Psoas muscle (tissue), 8 donors: ENCODE measurements around the gene RBMS3. TPM values are rescaled to one million over a fixed set of nuclear protein-coding genes. Genes with fewer than 3 reads are reported as not detected.

Experiments used
- ATAC-seq, 4 donors: fragments of 200-7000 bp; cut with Tn5 transposase; one replicate each; pipeline ENCODE4 v1.9.1; 2020; ENCODE audit warnings: moderate library complexity in 3 of 4, mild to moderate bottlenecking in 2 of 4
- DNase-seq, 2 donors: peaks; one replicate each; pipeline ENCODE4 v3.0.0-alpha.2; 2020
- H3K27ac ChIP-seq: fragments of 200-600 bp; one replicate; pipeline ENCODE4 v1.8.0; 2022
- H3K27me3 ChIP-seq, 3 donors: fragments of 200-600 bp in 1 of 3; one replicate each; pipeline versions ENCODE4 v1.6.1 to v1.8.0; 2013 to 2022; ENCODE audit warnings: low read length in 2 of 3, mild to moderate bottlenecking in 2 of 3, moderate library complexity in 1 of 3; ENCODE audit not compliant: insufficient read depth in 3 of 3
- H3K36me3 ChIP-seq, 2 donors: fragments of 200-600 bp in 1 of 2; one replicate each; pipeline versions ENCODE4 v1.6.1 to v1.8.0; 2013 to 2022; ENCODE audit warnings: low read depth in 1 of 2, mild to moderate bottlenecking in 1 of 2, moderate library complexity in 1 of 2; ENCODE audit not compliant: insufficient read depth in 1 of 2
- H3K4me1 ChIP-seq: fragments of 200-600 bp; one replicate; pipeline ENCODE4 v1.8.0; 2022
- H3K4me3 ChIP-seq: fragments of 200-600 bp; one replicate; pipeline ENCODE4 v1.8.0; 2022; ENCODE audit warnings: mild to moderate bottlenecking
- H3K9me3 ChIP-seq: fragments of 200-600 bp; one replicate; pipeline ENCODE4 v1.8.0; 2022
- WGBS, 3 donors: extraction: QIAGEN DNeasy Blood & Tissue Kit; methylation state at CpG; one replicate each; pipeline versions ENCODE4 v1.1.6 to v1.1.7; 2013; 5-methylcytosine and 5-hydroxymethylcytosine counted together
- intact Hi-C, 2 donors: fragments of 100-400 bp; cut with DNase I; formaldehyde crosslinking; loops; one replicate each; pipeline versions ENCODE4 v1.11.0 to v1.14.2; 2022
- polyA plus RNA-seq, 3 donors: library from polyadenylated mRNA; stranded (reverse); fragments of 200-250 nt; gene quantifications; one replicate each; pipeline ENCODE4 v1.2.3, GENCODE V29; 2013
- total RNA-seq, 4 donors: library from RNA; stranded (reverse); fragmentation: NEBNext Ultra II Directional in 2 of 4; extraction: Animal tissue kit (Norgen Biotek cat#: 25700) in 2 of 4; gene quantifications; one replicate each; pipeline versions ENCODE4 v1.2.1 to v1.2.4, GENCODE V29; 2021 to 2023
- TF ChIP-seq, protein P1 (sequence below): fragments of 200-600 bp; IDR thresholded peaks from one replicate; pipeline ENCODE4 v1.8.0; 2022; ENCODE audit warnings: antibody characterized with exemption
- donor health status: healthy with polysubstance abuse.
- donor health status: DM: no; HTN: no; CAD: no; lungs with moderate emphysema.
- donor health status: Bipolar disorder and iron deficiency.
- donor health status: healthy.
- donor health status: DM: yes; HTN: yes; CAD: no.
- donor health status: DM: no; HTN: no; CAD: no.
- donor health status: DM: no; HTN: no; CAD: no.
- donor health status: DM: yes; HTN: yes; CAD: no.

Gene RBMS3
- total and polyA plus RNA-seq, 7 donors, result 3.8 to 34.5 (median 23.5) TPM

DNA sequence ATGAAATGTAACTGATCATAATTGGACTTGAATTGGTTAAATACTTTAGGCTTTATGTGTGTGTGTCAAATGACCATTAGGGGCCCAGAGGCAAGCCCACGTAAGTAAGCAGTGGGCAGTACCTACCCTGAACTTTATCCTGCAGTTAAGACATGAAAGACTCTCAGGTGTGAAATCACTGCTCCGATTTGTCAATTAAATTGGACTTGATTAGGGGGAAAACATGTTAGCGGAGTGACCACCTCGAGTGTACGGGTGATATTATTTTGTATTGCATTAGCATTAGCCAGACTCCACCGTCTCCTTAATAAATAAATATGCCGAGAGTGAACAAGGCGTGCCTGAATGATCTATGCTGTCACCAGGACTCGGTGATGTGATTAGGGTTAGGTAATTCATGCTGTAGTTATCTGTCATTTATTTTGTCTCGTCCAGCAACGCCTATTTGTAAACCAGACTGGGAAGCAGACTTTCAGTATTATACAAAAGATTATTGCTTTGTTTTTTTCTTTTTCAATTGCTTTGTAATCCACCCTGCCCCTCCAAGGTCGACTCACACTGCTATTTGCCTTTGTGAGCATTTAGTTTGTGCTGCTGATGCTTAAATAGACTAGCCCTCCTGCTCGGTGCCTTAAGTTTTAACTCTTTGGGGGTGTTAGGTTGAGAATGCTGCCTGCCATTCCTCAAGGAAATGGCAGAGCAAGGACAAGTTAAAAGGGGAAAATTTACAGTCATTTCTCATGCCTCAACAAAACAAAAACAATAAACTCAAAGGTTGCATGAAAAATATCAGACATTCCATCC is 1.8 kb downstream of the RBMS3 start:
- H3K27ac ChIP-seq, result peak overlapping the region; percentile 93
- H3K4me3 ChIP-seq, result peak overlapping the region; percentile 76
- no peaks in the 10 kb centered on the region for H3K9me3 ChIP-seq
- WGBS, 3 donors, result 5 to 8% (median 8%) methylated on average over 13 of the region's 13 CpGs
- no peaks in the 10 kb centered on the region for H3K36me3 ChIP-seq
- H3K27me3 ChIP-seq, result no peaks in the 10 kb centered on the region
- intact Hi-C loops, result loop anchor here (1.0 to 10.0 kb wide), 7 partner anchors 50 to 482 kb away; no protein-coding TSS in a partner anchor
- no peak for DNase-seq
- TF ChIP-seq, protein P1, sequence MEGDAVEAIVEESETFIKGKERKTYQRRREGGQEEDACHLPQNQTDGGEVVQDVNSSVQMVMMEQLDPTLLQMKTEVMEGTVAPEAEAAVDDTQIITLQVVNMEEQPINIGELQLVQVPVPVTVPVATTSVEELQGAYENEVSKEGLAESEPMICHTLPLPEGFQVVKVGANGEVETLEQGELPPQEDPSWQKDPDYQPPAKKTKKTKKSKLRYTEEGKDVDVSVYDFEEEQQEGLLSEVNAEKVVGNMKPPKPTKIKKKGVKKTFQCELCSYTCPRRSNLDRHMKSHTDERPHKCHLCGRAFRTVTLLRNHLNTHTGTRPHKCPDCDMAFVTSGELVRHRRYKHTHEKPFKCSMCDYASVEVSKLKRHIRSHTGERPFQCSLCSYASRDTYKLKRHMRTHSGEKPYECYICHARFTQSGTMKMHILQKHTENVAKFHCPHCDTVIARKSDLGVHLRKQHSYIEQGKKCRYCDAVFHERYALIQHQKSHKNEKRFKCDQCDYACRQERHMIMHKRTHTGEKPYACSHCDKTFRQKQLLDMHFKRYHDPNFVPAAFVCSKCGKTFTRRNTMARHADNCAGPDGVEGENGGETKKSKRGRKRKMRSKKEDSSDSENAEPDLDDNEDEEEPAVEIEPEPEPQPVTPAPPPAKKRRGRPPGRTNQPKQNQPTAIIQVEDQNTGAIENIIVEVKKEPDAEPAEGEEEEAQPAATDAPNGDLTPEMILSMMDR, result no peak
- ATAC-seq, result peak; percentile 34 to 54 (median 46)
- peaks cover 15% of the 10 kb centered on the region for H3K4me1 ChIP-seq

DNA sequence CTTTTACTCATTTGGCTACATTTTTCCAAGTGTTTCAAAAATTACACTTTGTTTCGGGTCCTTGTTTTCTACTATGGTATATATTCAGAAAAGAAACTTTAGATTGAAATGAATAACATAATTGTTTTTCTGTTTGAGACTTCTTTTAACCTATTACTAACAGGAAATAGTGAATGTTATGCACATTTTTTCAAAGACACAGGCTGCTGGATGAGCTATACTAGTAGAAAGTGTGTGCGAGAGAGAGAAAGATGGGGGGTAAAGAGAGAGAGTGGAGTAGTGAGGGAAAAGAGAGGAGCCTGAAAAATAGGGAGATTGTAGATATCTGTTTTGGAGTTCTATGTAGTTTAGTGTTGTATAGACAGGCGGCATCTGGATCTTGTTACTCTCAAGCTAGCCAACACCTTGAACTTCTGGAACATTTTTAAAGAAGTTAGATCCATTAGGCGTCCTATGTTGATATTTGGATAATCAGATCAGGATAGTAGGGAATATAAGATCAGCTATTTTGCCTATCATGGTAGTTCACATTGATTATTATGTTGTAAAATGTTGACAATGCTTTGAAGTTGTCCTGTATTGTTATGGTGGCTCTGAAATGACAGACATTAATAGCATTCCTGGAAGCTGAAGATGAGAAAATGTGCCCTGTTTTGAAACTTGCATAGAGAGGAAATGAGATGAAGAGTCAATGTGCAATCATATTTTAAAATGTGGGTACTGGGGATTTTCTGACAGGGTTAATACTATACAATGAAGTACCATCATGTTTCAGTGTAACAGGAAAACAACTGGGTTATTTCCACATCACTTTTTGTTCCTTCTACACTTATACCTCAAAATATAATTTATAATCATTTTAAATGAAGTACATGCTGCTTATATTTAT is 2.6 kb downstream of the RBMS3 start:
- ATAC-seq (no peak), DNase-seq (no peak)
- H3K4me3 ChIP-seq, result peak overlapping the region; percentile 76
- TF ChIP-seq, protein P1, result no peak
- H3K4me1 ChIP-seq, result peaks cover 23% of the 10 kb centered on the region
- no peaks in the 10 kb centered on the region for H3K9me3 ChIP-seq
- H3K27me3 ChIP-seq, result no peaks in the 10 kb centered on the region
- peak overlapping the region; percentile 93 for H3K27ac ChIP-seq
- 4 to 12% (median 6%) methylated on average over 4 of the region's 4 CpGs for WGBS, 3 donors
- intact Hi-C loops, result loop anchor here (1.0 to 10.0 kb wide), 7 partner anchors 49 to 481 kb away; no protein-coding TSS in a partner anchor
- H3K36me3 ChIP-seq, result no peaks in the 10 kb centered on the region

DNA sequence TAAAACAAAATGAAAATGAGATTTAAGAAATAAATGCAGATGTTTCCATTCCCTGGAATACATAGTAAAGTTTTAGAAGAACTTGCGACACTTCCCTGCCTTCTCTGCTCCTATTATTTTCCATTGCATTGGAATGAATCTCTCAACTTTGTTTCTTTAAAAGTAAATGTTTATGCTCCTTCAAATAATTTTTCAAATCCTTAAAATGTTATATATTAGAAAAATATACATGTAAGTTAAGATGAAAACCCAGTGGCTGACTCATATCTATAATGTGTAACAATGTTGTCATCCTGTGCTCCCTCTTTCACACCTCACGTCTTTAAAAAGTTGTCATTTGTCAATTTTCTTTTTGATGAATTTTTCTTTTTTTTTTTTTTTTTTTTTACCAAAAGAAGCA is 3.6 kb downstream of the RBMS3 start:
- 12 to 65% (median 15%) methylated on average over 2 of the region's 2 CpGs for WGBS, 3 donors
- Histone ChIP-seq H3K9me3 (no peaks in the 10 kb centered on the region), H3K4me1 (peaks cover 25% of the 10 kb centered on the region), H3K36me3 (no peaks in the 10 kb centered on the region), H3K27me3 (no peaks in the 10 kb centered on the region), H3K4me3 (peak overlapping the region; percentile 76), H3K27ac (peak overlapping the region; percentile 93)
- TF ChIP-seq, protein P1, result no peak
- DNase-seq (no peak), ATAC-seq (no peak)
- intact Hi-C loops, result loop anchor here (5.0 to 10.0 kb wide), 6 partner anchors 48 to 480 kb away; no protein-coding TSS in a partner anchor

DNA sequence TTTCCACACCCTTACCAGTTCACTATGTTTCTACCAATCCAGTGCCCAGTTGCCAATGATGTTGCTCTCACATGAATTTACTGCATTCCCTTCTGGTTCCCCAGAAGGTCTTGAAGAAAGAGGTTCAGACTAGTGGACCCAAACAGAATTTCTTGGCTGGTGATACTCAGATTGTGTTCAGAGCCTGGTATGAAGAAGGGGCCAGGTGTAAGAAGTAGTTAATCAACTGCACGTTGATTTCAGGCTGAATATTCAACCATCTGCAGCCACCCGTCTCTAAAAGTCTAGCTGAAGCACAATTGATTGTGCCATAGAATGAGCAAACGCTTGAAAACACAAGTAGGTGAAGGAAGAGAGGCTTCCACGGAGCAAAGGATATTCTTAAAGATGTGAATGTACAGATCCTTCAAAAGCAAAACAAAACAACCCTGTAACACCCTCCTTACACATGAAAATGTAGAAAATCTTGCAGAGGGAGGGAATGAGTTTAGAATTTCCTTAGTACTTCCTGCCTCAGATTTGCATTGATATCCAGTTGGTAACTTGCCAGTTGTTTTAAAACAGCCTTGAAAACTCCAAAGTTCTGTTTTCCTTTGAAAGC is 4.7 kb downstream of the RBMS3 start:
- Histone ChIP-seq H3K4me1 (peaks cover 36% of the 10 kb centered on the region), H3K27ac (peak overlapping the region; percentile 93), H3K36me3 (no peaks in the 10 kb centered on the region), H3K4me3 (peak overlapping the region; percentile 76), H3K9me3 (no peaks in the 10 kb centered on the region), H3K27me3 (no peaks in the 10 kb centered on the region)
- ATAC-seq (no peak), DNase-seq (no peak)
- intact Hi-C loops, result loop anchor here (5.0 to 10.0 kb wide), 2 partner anchors 37 to 479 kb away; no protein-coding TSS in a partner anchor
- TF ChIP-seq, protein P1, result no peak
- 1 to 7% (median 2%) methylated on average over 4 of the region's 4 CpGs for WGBS, 3 donors
